COLO829 (cell line): ENCODE measurements around the gene UBR3.
A peak's percentile ranks its signal among the peaks of the same experiment; 100 is the strongest.
"Not testable (repeated sequence)": the region's sequence is repeated elsewhere in the genome, so short reads cannot be mapped to it uniquely, and the experiment has no call there.

Experiments used
- DNase-seq: peaks from one replicate; pipeline ENCODE4 v3.0.0; 2012; ENCODE audit warnings: low spot score

UBR3 gene

DNA sequence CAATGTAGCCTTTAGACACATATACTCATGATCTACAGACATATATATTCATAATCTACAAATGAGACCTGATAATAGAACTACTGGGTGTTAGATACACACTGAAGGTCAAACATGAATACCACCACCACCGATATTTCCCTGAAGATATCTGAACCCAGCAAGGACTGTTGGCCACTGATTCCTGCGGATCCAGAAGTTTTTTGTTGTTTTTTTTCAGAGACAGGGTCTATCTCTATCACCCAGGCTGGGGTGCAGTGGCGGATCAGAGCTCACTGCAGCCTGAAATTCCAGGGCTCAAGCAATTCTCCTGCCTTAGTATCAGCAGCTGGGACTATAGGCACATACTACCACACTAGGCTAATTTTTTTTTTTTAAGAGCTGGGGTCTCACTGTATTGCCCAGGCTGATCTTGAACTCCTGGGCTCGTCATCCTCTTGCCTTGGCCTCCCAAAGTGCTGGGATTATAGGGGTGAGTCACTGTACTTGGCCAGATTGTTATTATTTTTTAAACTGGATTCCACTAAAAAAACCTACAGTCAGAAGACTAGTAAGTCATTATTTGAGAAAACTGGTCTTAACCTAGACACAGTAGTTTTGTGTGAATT, 4.4 kb upstream of the UBR3 start:
- DNase-seq, result no peak

DNA sequence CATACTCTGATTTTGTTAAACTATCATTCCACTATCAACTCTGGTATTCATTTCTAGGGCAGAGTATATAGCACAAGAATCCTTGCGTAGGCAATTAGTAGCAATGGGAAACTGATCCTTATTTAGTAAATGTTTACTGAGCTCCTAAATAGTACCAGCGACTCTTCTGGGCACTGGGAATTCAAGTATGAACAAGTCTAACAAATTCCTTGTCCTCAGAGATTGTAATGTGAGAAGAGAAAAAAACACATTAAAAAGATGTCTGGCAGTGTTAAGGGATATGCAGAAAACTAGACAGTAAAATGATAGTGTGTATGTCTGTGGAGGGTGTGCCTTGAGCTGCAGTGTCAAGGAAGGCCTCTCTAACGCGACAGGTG, 3.3 kb upstream of the UBR3 start:
- no peak for DNase-seq

- peak; percentile 76 for DNase-seq
Measured at GRCh38 chr2:169824373-169825333, 2.6 kb upstream of the UBR3 start, which contains the start of gene METTL5. METTL5 (minus strand) TSS chr2:169824905; CDS start chr2:169824597, 308 bp downstream.

- DNase-seq, result peak; percentile 52
Measured at GRCh38 chr2:169828141-169828811, 1.0 kb downstream of the UBR3 start.

DNA sequence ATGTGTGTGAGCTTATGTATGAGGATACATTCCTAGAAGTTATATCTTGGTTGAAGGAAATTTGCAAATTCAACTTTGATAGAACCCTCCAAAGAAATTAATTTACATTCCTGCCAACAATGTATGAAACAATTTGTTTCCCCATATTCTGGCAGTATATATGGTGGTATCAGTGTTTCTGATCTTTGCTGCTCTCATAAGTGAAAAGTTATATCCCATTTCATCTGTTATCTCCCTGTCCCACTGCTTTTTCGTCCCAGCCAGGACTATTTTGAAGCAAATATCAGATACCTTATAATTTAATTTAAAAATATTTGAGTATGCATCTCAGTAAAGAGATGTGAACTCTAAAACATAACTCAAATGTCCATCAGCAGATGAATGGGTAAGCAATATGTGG, 7.1 kb downstream of the UBR3 start:
- no peak for DNase-seq

DNA sequence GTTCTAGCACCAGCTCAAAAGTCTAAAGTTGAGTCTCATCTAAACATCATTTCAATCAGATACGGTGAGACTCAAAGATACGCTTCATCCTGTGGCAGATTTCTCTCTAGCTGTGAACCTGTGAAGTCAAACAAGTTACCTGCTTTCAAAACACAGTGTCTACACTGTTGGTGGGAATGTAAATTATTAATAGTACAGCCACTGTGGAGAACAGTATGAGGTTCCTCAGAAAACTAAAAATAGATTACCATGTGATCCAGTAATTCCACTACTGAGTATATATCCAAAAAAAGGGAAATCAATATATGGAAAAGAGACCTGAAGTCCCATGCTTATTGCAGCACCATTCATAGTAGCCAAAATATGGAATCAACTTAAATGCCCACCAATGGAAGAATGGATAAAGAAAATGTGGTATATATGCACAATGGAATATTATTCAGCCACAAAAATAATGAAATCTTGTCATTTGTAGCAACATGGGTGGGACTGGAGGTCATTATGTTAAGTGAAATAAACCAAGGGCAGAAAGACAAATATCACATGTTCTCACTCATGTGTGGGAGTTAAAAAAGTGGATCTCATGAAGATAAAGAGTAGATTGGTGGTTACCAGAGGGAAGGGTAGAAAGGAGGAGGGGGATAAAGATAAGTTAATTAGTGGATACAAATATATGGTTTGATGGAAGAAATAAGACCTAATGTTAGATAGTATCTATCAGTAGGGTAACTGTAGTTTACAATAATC, 11.7 kb downstream of the UBR3 start:
- no peak for DNase-seq

GRCh38 chr2:169839954-169840746, 12.9 kb downstream of the UBR3 start:
- no peak for DNase-seq

- no peak for DNase-seq
Measured at GRCh38 chr2:169840747-169841142, 13.5 kb downstream of the UBR3 start.

- not testable (repeated sequence) for DNase-seq
Measured at GRCh38 chr2:169841625-169842024, 14.4 kb downstream of the UBR3 start.

GRCh38 chr2:169845016-169845415, 17.8 kb downstream of the UBR3 start:
- DNase-seq, result no peak

- not testable (repeated sequence) for DNase-seq
Measured at GRCh38 chr2:169848959-169849693, 21.9 kb downstream of the UBR3 start.

DNA sequence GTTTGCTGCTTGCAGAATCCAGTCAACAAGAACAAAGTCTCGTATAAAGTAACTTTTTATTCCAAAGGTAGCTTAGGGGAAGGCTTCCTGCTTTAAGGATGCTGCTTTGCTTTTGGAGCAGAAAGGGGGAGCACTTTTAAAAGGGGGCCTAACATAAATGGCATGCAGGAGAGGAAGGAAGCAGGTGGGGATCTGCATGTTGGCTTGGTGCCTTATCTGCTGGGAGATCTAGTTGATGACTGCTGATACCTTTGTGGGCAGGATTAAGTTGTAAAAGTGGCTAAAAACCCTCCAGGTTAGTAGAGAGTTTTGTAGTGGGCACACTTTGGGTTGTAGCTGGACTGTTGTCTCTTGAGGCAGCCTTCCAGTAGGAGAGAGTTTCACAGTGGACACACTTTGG, 22.5 kb downstream of the UBR3 start:
- no peak for DNase-seq

DNA sequence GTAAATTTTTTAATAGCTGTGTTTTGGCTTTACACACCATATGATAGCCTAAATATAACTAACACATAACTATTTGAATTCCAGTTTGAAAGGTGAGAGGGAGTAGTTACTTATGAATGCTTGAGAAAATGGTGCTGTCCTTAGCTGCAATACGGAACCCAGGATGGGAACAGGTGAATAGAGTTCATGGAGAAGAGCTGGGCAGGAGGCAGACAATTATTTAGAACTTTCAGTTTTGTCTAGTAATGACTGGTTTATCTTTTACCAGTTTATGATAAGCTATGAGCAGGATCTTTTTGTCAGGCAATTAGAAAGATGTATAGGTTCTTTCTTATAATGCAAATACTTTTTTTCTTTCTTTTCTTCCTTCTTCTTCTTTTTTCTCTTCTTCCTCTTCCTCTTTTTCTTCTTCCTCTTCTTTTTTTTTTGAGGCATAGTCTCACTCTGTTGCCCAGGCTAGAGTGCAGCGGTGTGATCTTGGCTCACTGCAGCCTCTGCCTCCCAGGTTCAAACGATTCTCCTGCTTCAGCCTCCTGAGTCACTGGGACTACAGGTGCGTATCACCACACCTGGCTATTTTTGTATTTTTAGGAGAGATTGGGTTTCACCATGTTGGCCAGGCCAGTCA, 25.9 kb downstream of the UBR3 start:
- DNase-seq, result no peak

DNA sequence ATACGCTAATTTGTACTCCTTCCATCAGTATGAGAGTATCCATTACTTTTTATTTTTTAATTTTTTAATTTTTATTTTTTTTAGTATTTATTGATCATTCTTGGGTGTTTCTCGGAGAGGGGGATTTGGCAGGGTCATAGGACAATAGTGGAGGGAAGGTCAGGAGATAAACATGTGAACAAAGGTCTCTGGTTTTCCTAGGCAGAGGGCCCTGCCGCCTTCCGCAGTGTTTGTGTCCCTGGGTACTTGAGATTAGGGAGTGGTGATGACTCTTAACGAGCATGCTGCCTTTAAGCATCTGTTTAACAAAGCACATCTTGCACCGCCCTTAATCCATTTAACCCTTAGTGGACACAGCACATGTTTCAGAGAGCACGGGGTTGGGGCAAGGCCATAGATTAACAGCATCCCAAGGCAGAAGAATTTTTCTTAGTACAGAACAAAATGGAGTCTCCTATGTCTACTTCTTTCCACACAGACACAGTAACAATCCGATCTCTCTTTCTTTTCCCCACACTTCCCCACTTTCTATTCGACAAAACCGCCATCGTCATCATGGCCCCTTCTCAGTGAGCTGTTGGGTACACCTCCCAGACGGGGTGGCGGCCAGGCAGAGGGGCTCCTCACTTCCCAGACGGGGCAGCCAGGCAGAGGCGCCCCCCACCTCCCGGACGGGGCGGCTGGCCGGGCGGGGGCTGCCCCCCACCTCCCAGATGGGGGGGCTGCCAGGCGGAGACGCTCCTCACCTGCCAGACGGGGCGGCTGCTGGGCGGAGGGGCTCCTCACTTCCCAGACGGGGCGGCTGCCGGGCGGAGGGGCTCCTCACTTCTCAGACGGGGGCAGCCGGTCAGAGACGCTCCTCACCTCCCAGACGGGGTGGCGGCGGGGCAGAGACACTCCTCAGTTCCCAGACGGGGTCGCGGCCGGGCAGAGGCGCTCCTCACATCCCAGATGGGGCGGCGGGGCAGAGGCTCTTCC, 28.3 kb downstream of the UBR3 start:
- not testable (repeated sequence) for DNase-seq

- no peak for DNase-seq
Measured at GRCh38 chr2:169859423-169859822, 32.2 kb downstream of the UBR3 start.

- DNase-seq, result no peak
Measured at GRCh38 chr2:169860149-169860548, 32.9 kb downstream of the UBR3 start.

- no peak for DNase-seq
Measured at GRCh38 chr2:169862816-169863215, 35.6 kb downstream of the UBR3 start.

DNA sequence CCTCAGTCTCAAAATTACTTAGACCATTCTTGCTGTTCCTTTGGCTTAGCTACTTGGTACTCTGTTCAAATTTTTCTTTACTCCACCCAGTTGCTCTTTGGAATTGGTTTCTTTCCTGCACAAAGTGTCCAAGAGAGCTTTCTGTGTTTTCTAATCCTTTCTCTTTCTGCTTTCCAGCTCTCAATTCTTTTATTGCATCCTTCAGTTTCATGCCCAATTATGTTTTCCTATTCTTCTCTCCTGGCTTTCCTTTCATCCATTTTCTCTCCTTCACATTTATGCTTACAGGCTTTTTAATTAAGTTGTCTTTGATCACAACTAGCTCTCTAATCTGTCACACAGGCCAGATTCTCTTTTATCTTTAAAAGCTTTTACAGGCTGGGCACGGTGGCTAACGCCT, 38.2 kb downstream of the UBR3 start:
- no peak for DNase-seq

GRCh38 chr2:169866230-169866629, 39.0 kb downstream of the UBR3 start:
- not testable (repeated sequence) for DNase-seq
